Activated naive CD8-positive, alpha-beta T cell treated with anti-CD3 and anti-CD28 coated beads, Interleukin-2, amount 10 ng/mL, durations not matched to agents 7 days and 5 days (primary cell): ENCODE data around the gene FBH1. TPM values are rescaled to one million over a fixed set of nuclear protein-coding genes. Genes with fewer than 3 reads are reported as not detected.
"Not testable (repeated sequence)": the region's sequence is repeated elsewhere in the genome, so short reads cannot be mapped to it uniquely, and the experiment has no call there.

Source experiments
- ATAC-seq: fragments of 150-1000 bp; cut with Tn5 transposase; one replicate; pipeline ENCODE4 v1.10.0; 2021; ENCODE audit warnings: low read depth, moderate library complexity
- POLR2A ChIA-PET: fragments of 350-600 bp; sonication (Branson Sonifier 250); formaldehyde crosslinking; loops from one replicate; lab custom pipeline; 2021; ENCODE audit warnings: antibody characterized with exemption; lab: Charles Lee
- DNase-seq: peaks from one replicate; pipeline ENCODE4 v3.0.0; 2021
- H3K27ac Mint-ChIP-seq: one replicate; pipeline ENCODE4 v1.8.0; 2022; ENCODE audit warnings: mild to moderate bottlenecking, mixed read lengths
- H3K27me3 Mint-ChIP-seq: one replicate; pipeline ENCODE4 v1.8.0; 2022; ENCODE audit warnings: mild to moderate bottlenecking, moderate library complexity, mixed read lengths
- H3K36me3 Mint-ChIP-seq: one replicate; pipeline ENCODE4 v1.8.0; 2021; ENCODE audit warnings: mild to moderate bottlenecking, mixed read lengths
- H3K4me1 Mint-ChIP-seq: one replicate; pipeline ENCODE4 v1.8.0; 2021; ENCODE audit warnings: mixed read lengths
- H3K4me3 Mint-ChIP-seq: one replicate; pipeline ENCODE4 v1.8.0; 2022; ENCODE audit warnings: mild to moderate bottlenecking, moderate library complexity, mixed read lengths
- H3K9me3 Mint-ChIP-seq: one replicate; pipeline ENCODE4 v1.8.0; 2021; ENCODE audit warnings: mixed read lengths
- total RNA-seq, 2 experiments: library from RNA; stranded (reverse); gene quantifications; one replicate each; pipeline ENCODE4 v1.2.3, GENCODE V29; 2021

Gene FBH1
- total RNA-seq, 2 experiments from 2014 or later: 71.6 to 72.9 TPM

DNA sequence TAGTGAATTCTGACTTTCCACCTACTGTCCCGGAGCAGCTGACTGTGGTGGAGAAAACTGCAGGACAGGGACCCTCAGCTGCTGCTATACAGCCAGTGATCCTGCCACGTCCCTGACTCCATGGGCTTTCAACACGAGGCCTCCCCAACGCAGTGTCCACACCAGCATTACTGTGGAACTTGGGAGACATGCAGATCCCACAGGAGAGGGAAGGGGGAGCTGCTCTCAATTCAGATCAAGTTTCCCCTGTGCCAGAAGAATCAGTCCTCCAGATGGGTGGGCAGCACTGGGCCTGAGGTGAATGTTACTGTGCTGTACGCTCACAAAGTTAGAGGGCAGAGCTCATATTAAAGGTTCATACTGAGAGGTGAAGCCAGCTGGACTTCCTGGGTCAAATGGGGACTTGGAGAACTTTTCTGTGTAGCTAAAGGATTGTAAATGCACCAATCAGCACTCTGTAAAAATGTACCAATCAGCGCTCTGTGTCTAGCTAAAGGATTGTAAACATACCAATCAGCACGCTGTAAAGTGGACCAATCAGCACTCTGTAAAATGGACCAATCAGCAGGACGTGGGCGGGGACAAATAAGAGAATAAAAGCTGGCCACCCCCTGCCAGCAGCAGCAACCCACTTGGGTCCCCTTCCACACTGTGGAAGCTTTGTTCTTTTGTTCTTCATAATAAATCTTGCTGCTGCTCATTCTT is 26.9 kb upstream of the FBH1 start:
- POLR2A ChIA-PET, H3K27ac Mint-ChIP-seq, H3K4me1 Mint-ChIP-seq, H3K9me3 Mint-ChIP-seq, ATAC-seq, H3K4me3 Mint-ChIP-seq, H3K36me3 Mint-ChIP-seq, H3K27me3 Mint-ChIP-seq, DNase-seq: not testable (repeated sequence)

- POLR2A ChIA-PET, H3K27me3 Mint-ChIP-seq, DNase-seq, H3K9me3 Mint-ChIP-seq, H3K4me3 Mint-ChIP-seq, H3K27ac Mint-ChIP-seq, ATAC-seq, H3K4me1 Mint-ChIP-seq, H3K36me3 Mint-ChIP-seq: not testable (repeated sequence)
These were observed 23.5 kb upstream of the FBH1 start for GRCh38 chr10:5866451-5867081.

DNA sequence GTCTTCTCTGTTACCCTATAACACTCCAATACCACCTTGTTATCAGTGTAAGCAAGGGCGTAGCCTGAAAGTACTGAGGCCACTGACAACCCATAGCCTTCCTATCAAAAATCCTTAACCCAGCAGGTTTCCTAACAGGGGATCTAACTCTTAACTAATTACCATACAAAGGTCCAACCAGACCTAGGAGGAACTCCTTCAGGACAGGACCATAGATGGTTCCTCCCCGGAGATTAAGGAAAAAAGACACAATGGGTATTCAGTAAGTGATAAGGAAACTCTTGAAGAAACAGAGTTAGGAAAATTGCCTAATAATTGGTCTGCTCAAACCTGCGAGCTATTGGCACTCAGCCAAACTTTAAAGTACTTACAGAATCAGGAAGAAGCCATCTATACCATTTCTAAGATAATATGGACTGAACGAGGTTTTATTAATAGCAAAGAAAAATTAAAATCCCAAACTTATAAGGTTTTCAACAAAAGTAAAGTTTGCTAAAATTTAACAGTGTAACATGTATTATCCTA is 22.9 kb upstream of the FBH1 start:
- H3K27ac Mint-ChIP-seq, H3K36me3 Mint-ChIP-seq, H3K4me1 Mint-ChIP-seq, H3K4me3 Mint-ChIP-seq, DNase-seq, H3K27me3 Mint-ChIP-seq, POLR2A ChIA-PET, H3K9me3 Mint-ChIP-seq, ATAC-seq: not testable (repeated sequence)

DNA sequence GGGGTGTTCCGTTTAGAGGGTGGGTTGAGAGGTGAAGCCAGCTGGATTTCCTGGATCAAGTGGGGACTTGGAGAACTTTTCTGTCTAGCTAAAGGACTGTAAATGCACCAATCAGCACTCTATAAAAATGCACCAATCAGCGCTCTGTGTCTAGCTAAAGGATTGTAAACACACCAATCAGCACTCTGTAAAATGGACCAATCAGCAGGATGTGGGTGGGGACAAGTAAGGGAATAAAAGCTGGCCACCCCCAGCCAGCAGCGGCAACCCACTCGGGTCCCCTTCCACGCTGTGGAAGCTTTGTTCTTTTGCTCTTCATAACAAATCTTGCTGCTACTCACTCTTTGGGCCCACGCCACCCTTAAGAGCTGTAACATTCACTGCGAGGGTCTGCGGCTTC is 21.7 kb upstream of the FBH1 start:
- ATAC-seq, H3K27ac Mint-ChIP-seq: not testable (repeated sequence)
- POLR2A ChIA-PET: interaction anchor here (1.1 kb wide), 1 partner anchor 21 kb away, joined by 3 read pairs; the partner anchor contains the start of genes ANKRD16 and FBH1

DNA sequence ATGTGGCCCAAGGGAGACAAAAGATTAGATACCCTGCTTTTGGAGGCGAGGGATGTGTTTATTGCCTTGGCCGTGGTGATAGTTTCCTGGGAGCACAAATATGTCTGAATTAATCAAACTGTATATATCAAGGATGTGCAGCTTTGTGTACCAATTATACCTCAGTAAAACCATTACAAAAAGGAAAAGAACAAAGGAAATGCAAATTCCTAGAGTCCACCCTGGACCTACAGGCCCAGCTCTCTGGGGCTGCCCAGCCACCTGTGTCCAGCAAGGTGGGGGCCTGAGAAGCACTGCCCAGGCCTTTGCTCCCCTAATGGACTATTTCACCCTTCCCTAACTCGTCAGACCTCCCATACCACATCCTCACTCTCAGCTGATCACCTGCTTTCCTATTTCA is 20.9 kb upstream of the FBH1 start:
- Mint-ChIP-seq H3K27ac (no peak overlapping the region), H3K4me1 (peaks cover 9% of the 10 kb centered on the region), H3K4me3 (no peak overlapping the region), H3K36me3 (peaks cover 5% of the 10 kb centered on the region), H3K9me3 (peaks cover 2% of the 10 kb centered on the region), H3K27me3 (no peaks in the 10 kb centered on the region)
- ATAC-seq (no peak), DNase-seq (no peak)
- POLR2A ChIA-PET: no interaction called here

More for the DNA sequence above, 21.7 kb upstream of the FBH1 start:
- H3K4me1 Mint-ChIP-seq, H3K27me3 Mint-ChIP-seq, H3K36me3 Mint-ChIP-seq, H3K9me3 Mint-ChIP-seq, DNase-seq, H3K4me3 Mint-ChIP-seq: not testable (repeated sequence)

DNA sequence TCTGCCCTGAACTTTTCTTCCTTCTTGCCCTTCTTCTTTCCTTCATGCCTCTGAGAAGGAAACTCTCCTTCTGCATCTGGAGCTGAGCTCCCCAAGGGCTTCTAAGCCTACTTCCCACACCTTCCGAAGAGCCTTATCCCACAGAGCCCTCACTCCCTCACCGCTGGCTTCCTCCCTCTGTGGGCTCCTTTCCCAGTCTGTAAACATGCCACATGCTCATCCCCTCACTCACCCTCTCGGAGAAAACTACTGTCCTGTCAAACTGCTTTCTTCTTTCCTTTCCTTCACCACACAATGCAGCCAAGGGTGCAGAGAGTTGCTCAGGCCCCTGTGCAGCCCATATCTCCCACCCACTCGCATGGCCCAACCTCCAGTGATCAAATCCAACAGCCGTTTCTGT is 18.4 kb upstream of the FBH1 start:
- no peak for ATAC-seq
- Mint-ChIP-seq H3K9me3 (peaks cover 2% of the 10 kb centered on the region), H3K36me3 (peaks cover 6% of the 10 kb centered on the region), H3K4me3 (no peak overlapping the region), H3K27me3 (no peaks in the 10 kb centered on the region), H3K4me1 (peaks cover 9% of the 10 kb centered on the region), H3K27ac (peak overlapping the region; percentile 2)
- POLR2A ChIA-PET: no interaction called here
- no peak for DNase-seq

DNA sequence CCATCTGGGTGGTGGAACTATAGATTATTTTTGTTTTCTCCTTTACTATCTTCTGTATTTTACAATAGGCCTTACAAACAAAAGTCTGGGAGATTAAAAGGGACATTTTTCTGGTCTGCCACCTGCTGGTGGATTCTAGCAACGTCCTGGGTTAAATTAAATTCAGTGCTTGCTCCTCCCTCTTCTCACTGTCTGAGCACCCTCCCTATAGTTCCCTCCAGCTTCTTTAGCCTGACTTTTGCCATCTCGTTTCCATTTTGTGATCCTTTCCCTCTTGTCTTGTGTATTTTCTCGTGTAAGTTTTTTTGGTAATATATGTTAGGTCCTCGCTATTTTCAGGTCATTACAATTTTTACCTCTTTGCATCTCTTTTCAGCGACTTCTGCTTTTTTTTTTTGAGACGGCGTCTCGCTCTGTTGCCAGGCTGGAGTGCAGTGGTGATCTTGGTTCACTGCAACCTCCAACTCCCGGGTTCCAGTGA is 16.5 kb upstream of the FBH1 start:
- Mint-ChIP-seq H3K4me1 (peaks cover 7% of the 10 kb centered on the region), H3K36me3 (peaks cover 9% of the 10 kb centered on the region), H3K4me3 (peak overlapping the region; percentile 56), H3K27ac (peak overlapping the region; percentile 62), H3K27me3 (no peaks in the 10 kb centered on the region), H3K9me3 (peaks cover 2% of the 10 kb centered on the region)
- peak; percentile 86 for ATAC-seq
- DNase-seq: peak; percentile 59
- POLR2A ChIA-PET: interaction anchor here (1.7 kb wide), 1 partner anchor 17 kb away, joined by 5 read pairs; the partner anchor contains the start of genes ANKRD16 and FBH1

- Mint-ChIP-seq H3K27ac (no peak overlapping the region), H3K4me1 (peaks cover 5% of the 10 kb centered on the region), H3K36me3 (peaks cover 7% of the 10 kb centered on the region), H3K27me3 (no peaks in the 10 kb centered on the region), H3K4me3 (no peak overlapping the region), H3K9me3 (no peaks in the 10 kb centered on the region)
- DNase-seq (no peak), ATAC-seq (no peak)
- POLR2A ChIA-PET: no interaction called here
These were observed 13.8 kb upstream of the FBH1 start for GRCh38 chr10:5876181-5876768.

DNA sequence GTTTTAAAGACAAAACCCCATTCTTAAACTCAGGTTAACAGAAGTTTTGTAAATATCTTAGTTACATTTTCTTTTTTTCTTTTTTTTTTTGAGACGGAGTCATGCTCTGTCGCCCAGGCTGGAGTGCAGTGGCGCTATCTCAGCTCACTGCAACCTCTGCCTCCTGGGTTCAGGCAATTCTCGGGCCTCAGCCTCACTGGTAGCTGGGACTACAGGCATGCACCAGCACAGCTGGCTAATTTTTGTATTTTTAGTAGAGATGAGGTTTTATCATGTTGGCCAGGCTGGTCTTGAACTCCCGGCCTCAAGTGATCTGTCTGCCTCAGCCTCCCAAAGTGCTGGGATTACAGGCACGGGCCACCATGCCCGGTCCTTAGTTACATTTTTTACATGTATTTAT is 13.0 kb upstream of the FBH1 start:
- DNase-seq, H3K36me3 Mint-ChIP-seq, H3K27ac Mint-ChIP-seq, H3K4me3 Mint-ChIP-seq, H3K4me1 Mint-ChIP-seq, ATAC-seq, H3K27me3 Mint-ChIP-seq, H3K9me3 Mint-ChIP-seq, POLR2A ChIA-PET: not testable (repeated sequence)

- no peaks in the 10 kb centered on the region for H3K27me3 Mint-ChIP-seq
- POLR2A ChIA-PET: no interaction called here
- no peak overlapping the region for H3K4me3 Mint-ChIP-seq
- no peak for ATAC-seq
- no peak overlapping the region for H3K27ac Mint-ChIP-seq
- no peaks in the 10 kb centered on the region for H3K9me3 Mint-ChIP-seq
- peaks cover 24% of the 10 kb centered on the region for H3K36me3 Mint-ChIP-seq
- no peak for DNase-seq
- peaks cover 4% of the 10 kb centered on the region for H3K4me1 Mint-ChIP-seq
These were observed 7.1 kb upstream of the FBH1 start for GRCh38 chr10:5882961-5883360.

DNA sequence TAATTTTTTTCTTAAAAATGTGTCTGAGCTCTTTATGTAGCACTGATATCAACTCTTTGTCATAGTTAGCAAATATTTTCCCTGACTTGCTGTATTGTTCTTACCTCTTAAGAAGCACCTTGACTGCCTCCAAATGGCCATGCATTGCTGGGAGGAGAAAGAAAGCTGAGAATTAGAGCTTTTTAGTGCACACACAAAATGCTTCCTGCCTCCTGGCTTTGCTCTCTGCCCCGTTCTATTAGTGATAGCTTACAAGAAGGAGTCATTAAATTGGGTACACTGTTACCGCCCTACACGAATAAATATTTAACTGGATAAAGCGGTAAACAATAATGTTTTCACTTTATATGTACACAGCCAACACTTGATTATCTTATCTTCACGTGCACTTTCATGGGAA is 4.4 kb upstream of the FBH1 start:
- H3K27me3 Mint-ChIP-seq: no peaks in the 10 kb centered on the region
- POLR2A ChIA-PET: interaction anchor here (1.2 kb wide), 1 partner anchor 72 kb away, joined by 4 read pairs; no protein-coding TSS in a partner anchor
- no peak for DNase-seq
- H3K27ac Mint-ChIP-seq: no peak overlapping the region
- ATAC-seq: no peak
- H3K4me3 Mint-ChIP-seq: no peak overlapping the region
- no peaks in the 10 kb centered on the region for H3K9me3 Mint-ChIP-seq
- peaks cover 19% of the 10 kb centered on the region for H3K36me3 Mint-ChIP-seq
- peaks cover 12% of the 10 kb centered on the region for H3K4me1 Mint-ChIP-seq

GRCh38 chr10:5887029-5887428 is 3.0 kb upstream of the FBH1 start:
- Mint-ChIP-seq H3K4me1 (peaks cover 22% of the 10 kb centered on the region), H3K9me3 (no peaks in the 10 kb centered on the region), H3K27ac (no peak overlapping the region), H3K4me3 (no peak overlapping the region), H3K36me3 (peaks cover 23% of the 10 kb centered on the region), H3K27me3 (no peaks in the 10 kb centered on the region)
- no peak for ATAC-seq
- POLR2A ChIA-PET: interaction anchor here (0.7 to 1.2 kb wide), 3 partner anchors 66 to 74 kb away, joined by 4 to 5 read pairs (median 4); partner anchors contain the start of gene GDI2
- no peak for DNase-seq

DNA sequence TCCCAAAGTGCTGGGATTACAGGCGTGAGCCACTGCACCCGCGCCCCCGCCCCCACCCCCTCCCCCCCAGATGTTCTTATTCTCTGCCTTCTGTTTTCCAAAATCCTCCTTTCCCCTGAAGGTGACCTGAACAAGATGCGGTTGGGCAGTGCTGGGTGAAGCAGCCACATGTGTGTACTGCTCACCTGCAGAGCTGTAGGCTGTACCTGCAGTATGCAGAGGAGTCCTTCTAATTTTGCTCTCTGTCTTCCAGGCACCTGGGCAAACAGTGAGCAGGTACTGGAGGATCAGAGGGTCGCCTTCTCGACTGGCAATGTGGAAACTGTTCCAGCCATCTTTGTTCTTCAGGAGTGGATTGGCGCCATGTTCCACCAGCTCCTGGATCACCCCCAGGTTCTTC is 2.4 kb upstream of the FBH1 start:
- POLR2A ChIA-PET: interaction anchor here (0.6 to 1.0 kb wide), 3 partner anchors 75 to 171 kb away, joined by 3 to 5 read pairs (median 5); partner anchors contain the start of gene GDI2
- no peaks in the 10 kb centered on the region for H3K27me3 Mint-ChIP-seq
- peaks cover 25% of the 10 kb centered on the region for H3K36me3 Mint-ChIP-seq
- ATAC-seq (no peak), DNase-seq (no peak)
- peak overlapping the region; percentile 23 for H3K4me3 Mint-ChIP-seq
- H3K9me3 Mint-ChIP-seq: no peaks in the 10 kb centered on the region
- H3K4me1 Mint-ChIP-seq: peaks cover 27% of the 10 kb centered on the region
- H3K27ac Mint-ChIP-seq: no peak overlapping the region
